GM21576 (cell line): ENCODE measurements around the gene TEP1.
"Not testable (repeated sequence)": the region's sequence is repeated elsewhere in the genome, so short reads cannot be mapped to it uniquely, and the experiment has no call there.

ENCODE experiments used
- ATAC-seq: cut with Tn5 transposase; IDR thresholded peaks from one replicate; pipeline ENCODE4 v1.9.1; 2021; ENCODE audit warnings: mild to moderate bottlenecking, moderate library complexity; ENCODE audit not compliant: unreplicated experiment

TEP1 gene

GRCh38 chr14:20391505-20391904 is 21.8 kb downstream of the TEP1 start:
- ATAC-seq = no peak

- no peak for ATAC-seq
Observed at GRCh38 chr14:20388159-20388558, 25.1 kb downstream of the TEP1 start.

GRCh38 chr14:20387576-20387975 is 25.7 kb downstream of the TEP1 start:
- no peak for ATAC-seq

- no peak for ATAC-seq
Observed at GRCh38 chr14:20386276-20386855, 26.9 kb downstream of the TEP1 start.

DNA sequence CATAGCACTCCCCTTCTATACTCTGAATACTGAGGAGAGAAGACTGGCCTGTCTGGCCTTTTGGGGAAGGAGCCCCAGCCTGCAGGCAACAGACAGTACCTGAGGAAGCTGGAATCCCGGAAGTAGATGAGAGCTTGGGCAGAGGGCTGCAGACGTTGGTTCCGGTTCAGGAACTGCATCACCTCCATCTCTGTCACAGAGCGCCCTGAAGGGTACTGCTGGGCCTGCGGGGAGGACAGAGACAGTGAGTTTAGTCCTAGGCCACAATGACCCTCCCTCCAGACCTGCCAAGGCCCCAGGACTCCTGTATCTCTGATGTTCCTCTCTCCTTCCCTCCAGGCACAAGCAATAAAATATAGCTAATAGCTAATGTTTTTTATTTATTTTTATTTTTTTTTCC is 28.4 kb downstream of the TEP1 start:
- no peak for ATAC-seq

DNA sequence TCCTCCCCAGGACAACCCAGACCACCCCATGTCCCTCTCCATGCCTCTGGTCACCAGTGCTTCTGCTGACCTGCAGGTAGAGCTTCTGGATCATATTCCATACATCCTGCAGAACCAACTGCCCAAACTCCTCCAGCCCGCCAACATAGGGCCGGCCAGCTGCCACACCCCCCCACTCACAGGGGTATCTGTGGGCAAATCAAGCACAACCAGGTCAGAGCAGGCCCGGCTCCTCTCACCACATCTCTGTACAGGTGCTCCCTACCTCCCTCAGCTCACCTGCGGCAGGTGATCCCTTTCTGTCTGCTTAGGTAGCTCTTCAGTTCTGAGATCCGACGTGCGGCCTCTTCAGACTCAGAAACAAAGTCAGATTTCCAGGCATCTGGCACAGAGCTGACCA is 29.0 kb downstream of the TEP1 start:
- ATAC-seq = no peak

DNA sequence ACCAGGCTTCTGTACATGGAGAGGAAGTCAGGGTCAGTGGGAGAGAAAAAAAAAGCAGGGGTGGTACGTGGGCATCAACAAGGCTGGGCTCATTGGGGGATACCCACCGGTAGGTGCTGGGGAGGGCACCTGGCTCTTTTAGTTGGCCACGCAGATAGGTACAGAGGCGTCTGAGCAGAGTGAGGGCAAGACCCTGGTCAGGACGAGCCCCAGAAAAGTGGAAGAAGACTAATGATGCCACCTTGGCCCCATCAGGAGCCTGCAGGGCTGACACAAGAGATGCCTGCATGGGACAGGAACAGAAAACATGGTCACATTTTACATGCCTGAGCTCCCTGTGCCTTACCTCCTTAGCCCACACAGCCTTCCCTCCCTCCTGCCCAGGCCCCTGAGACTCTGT is 29.7 kb downstream of the TEP1 start:
- ATAC-seq = no peak

GRCh38 chr14:20383032-20383431 is 30.3 kb downstream of the TEP1 start:
- ATAC-seq = no peak

- no peak for ATAC-seq
Observed at GRCh38 chr14:20382526-20382925, 30.8 kb downstream of the TEP1 start.

- no peak for ATAC-seq
Observed at GRCh38 chr14:20381341-20381740, 32.0 kb downstream of the TEP1 start.

- ATAC-seq = no peak
Observed at GRCh38 chr14:20380681-20381080, 32.6 kb downstream of the TEP1 start.

GRCh38 chr14:20379743-20380142 is 33.6 kb downstream of the TEP1 start:
- ATAC-seq = no peak

DNA sequence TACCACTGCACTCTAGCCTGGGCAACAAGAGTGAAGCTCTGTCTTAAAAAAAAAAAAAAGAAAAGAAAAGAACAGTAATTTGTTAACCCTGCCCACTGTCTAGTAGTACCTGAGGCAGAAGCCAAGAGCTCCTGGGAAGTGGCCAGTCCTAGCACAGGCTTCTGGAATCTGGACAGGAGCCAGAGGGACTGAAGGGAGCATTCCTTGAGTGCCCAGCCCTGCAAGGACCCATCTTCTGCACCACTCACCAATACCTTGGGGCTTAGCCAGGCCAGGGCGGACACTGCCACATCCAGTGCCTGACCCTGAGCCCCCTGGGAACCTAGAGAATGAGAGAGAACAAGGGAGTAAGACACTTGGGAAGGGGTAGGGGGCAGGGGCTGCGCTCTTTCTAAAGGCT is 36.1 kb downstream of the TEP1 start:
- no peak for ATAC-seq

DNA sequence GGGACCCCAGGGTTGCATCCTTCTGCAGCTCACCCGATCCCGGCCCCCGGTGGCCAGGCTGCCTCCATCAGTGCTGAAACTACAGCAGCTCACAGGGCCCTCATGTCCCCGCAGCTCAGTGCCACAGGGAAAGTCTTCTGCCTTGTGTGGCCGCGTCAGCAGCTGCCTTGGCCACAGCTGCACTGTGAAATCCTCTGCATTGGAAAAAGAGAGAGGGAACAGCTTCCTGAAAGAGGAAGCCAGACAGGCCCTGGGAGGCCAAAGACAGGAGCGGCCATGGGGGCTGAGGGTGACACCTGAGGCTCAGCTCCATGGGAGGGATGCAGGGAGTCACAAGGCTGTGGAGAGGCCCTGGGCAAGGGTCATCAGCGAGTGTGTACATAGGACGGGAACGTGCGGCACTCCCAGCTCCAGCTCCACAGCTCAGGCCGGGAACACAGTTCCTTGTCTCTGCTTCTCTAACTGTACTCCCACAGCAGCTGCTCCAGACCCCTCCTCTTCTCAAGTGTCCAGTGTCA is 37.2 kb downstream of the TEP1 start:
- no peak for ATAC-seq

- no peak for ATAC-seq
Observed at GRCh38 chr14:20375471-20375870, 37.8 kb downstream of the TEP1 start.

- no peak for ATAC-seq
Observed at GRCh38 chr14:20372796-20373195, 40.5 kb downstream of the TEP1 start.

GRCh38 chr14:20365928-20366327 is 47.4 kb downstream of the TEP1 start:
- no peak for ATAC-seq

DNA sequence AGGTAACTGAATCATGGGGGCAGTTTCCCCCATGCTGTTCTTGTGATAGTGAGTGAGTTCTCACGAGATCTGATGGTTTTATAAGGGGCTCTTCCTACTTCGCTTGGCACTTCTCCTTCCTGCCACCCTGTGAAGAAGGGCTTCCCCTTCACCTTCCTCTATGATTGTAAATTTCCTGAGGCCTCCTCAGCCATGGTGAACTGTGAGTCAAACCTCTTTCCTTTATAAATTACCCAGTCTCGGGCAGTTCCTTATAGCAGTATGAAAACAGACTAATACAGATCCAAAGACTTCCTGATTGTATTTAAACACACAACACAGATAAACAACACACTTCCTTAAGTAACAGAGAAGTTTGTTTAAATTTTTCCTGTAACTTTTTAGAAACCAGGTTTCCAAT is 54.8 kb downstream of the TEP1 start:
- not testable (repeated sequence) for ATAC-seq

DNA sequence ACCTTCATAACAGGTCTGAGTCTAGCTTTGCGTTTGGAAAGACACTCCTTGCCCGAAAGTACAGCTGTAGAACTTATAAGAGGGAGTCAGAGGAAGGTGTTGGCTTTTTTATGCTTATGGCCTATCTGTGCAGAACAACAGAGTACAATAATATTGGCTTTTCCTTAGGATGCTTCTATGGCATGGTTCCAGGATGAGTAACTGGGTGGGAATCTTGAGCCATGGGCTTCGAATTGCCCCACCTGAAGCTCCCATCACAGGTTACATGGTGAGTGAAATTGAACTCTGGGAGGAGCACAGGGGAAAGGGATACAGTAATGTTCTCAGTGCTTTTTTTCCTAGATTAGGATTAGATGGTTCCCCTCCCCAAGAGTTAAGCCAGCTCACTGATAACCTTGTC is 56.9 kb downstream of the TEP1 start:
- no peak for ATAC-seq

- no peak for ATAC-seq
Observed at GRCh38 chr14:20350860-20351259, 62.4 kb downstream of the TEP1 start.

- no peak for ATAC-seq
Observed at GRCh38 chr14:20350282-20350681, 63.0 kb downstream of the TEP1 start.

GRCh38 chr14:20347747-20348146 is 65.6 kb downstream of the TEP1 start:
- ATAC-seq = no peak

GRCh38 chr14:20346713-20347112 is 66.6 kb downstream of the TEP1 start:
- ATAC-seq = no peak
